Osteoblast (primary cell): Measurements from ENCODE around the gene CDH5. TPM values are rescaled to one million over a fixed set of nuclear protein-coding genes. Genes with fewer than 3 reads are reported as not detected.

ENCODE experiments used
- DNase-seq: peaks from one replicate; pipeline ENCODE4 v3.0.0; 2011; ENCODE audit warnings: low spot score, mixed read lengths; ENCODE audit not compliant: insufficient read length; ENCODE audit errors: missing footprints
- H2AFZ ChIP-seq: 2 replicates; pipeline ENCODE4 v1.6.0; 2011; ENCODE audit warnings: mild to moderate bottlenecking, low read length
- H3K27ac ChIP-seq: 2 replicates; pipeline ENCODE4 v1.5.1; 2011; ENCODE audit warnings: mild to moderate bottlenecking, low read depth, low read length, moderate library complexity
- H3K27me3 ChIP-seq: 2 replicates; pipeline ENCODE4 v1.6.0; 2012; ENCODE audit warnings: mild to moderate bottlenecking, control low read depth, inconsistent platforms, low read length, moderate library complexity; ENCODE audit not compliant: insufficient read depth
- H3K36me3 ChIP-seq: 2 replicates; pipeline ENCODE4 v1.5.1; 2011; ENCODE audit warnings: mild to moderate bottlenecking, low read length, control low read depth, moderate library complexity; ENCODE audit not compliant: insufficient read depth
- H3K4me1 ChIP-seq: 2 replicates; pipeline ENCODE4 v1.5.1; 2011; ENCODE audit warnings: mild to moderate bottlenecking, low read length, control low read depth, moderate library complexity; ENCODE audit not compliant: insufficient read depth
- H3K4me2 ChIP-seq: 2 replicates; pipeline ENCODE4 v1.6.0; 2011; ENCODE audit warnings: mild to moderate bottlenecking, low read length; ENCODE audit not compliant: insufficient read depth
- H3K4me3 ChIP-seq: fragments of 200-600 bp; sonication (generic); 3 replicates; pipeline ENCODE4 v1.5.1; 2012; ENCODE audit warnings: mild to moderate bottlenecking, low read length, inconsistent platforms; ENCODE audit not compliant: insufficient read depth
- H3K79me2 ChIP-seq: 2 replicates; pipeline ENCODE4 v1.6.0; 2012; ENCODE audit warnings: mild to moderate bottlenecking, low read length, control low read depth, inconsistent platforms; ENCODE audit not compliant: insufficient read depth
- H3K9me3 ChIP-seq: 2 replicates; pipeline ENCODE4 v1.5.1; 2011; ENCODE audit warnings: low read depth, low read length, control low read depth
- H4K20me1 ChIP-seq: 2 replicates; pipeline ENCODE4 v1.6.0; 2012; ENCODE audit warnings: mild to moderate bottlenecking, low read length, control low read depth; ENCODE audit not compliant: insufficient read depth
- CTCF ChIP-seq: IDR thresholded peaks from 2 replicates; pipeline ENCODE4 v1.5.1; 2011; ENCODE audit warnings: mild to moderate bottlenecking, low read depth, low read length, moderate library complexity; ENCODE audit errors: extremely low read depth
- total RNA-seq: library from RNA; depleted of rRNA; stranded (reverse); fragments of >200 nt; gene quantifications from 2 replicates; pipeline ENCODE4 v1.2.3, GENCODE V29; 2012

The CDH5 gene
- total RNA-seq, 1 donor = 0.72 TPM

- H3K79me2 ChIP-seq = no peaks in the 10 kb centered on the region
- H3K9me3 ChIP-seq = no peaks in the 10 kb centered on the region
- H4K20me1 ChIP-seq = no peaks in the 10 kb centered on the region
- no peak overlapping the region for H3K27ac ChIP-seq
- H3K4me3 ChIP-seq = no peak overlapping the region
- H3K27me3 ChIP-seq = no peaks in the 10 kb centered on the region
- H3K36me3 ChIP-seq = no peaks in the 10 kb centered on the region
- H3K4me1 ChIP-seq = peaks cover 14% of the 10 kb centered on the region
- H2AFZ ChIP-seq = no peak overlapping the region
- no peak for DNase-seq
- no peak overlapping the region for H3K4me2 ChIP-seq
- TF ChIP-seq CTCF = no peak
Observed at GRCh38 chr16:66377324-66377723, 10.8 kb downstream of the CDH5 start.

GRCh38 chr16:66378741-66379570 lies 12.5 kb downstream of the CDH5 start:
- H3K9me3 ChIP-seq = no peaks in the 10 kb centered on the region
- H3K4me3 ChIP-seq = no peak overlapping the region
- no peaks in the 10 kb centered on the region for H4K20me1 ChIP-seq
- no peak overlapping the region for H2AFZ ChIP-seq
- H3K4me2 ChIP-seq = no peak overlapping the region
- H3K27ac ChIP-seq = no peak overlapping the region
- H3K4me1 ChIP-seq = peaks cover 26% of the 10 kb centered on the region
- TF ChIP-seq CTCF = no peak
- no peaks in the 10 kb centered on the region for H3K27me3 ChIP-seq
- H3K36me3 ChIP-seq = no peaks in the 10 kb centered on the region
- H3K79me2 ChIP-seq = no peaks in the 10 kb centered on the region
- DNase-seq = no peak

- H3K9me3 ChIP-seq = no peaks in the 10 kb centered on the region
- DNase-seq = no peak
- H3K4me2 ChIP-seq = no peak overlapping the region
- H3K36me3 ChIP-seq = no peaks in the 10 kb centered on the region
- H3K27ac ChIP-seq = no peak overlapping the region
- no peak for TF ChIP-seq CTCF
- peaks cover 26% of the 10 kb centered on the region for H3K4me1 ChIP-seq
- H3K79me2 ChIP-seq = no peaks in the 10 kb centered on the region
- no peak overlapping the region for H2AFZ ChIP-seq
- no peaks in the 10 kb centered on the region for H3K27me3 ChIP-seq
- no peaks in the 10 kb centered on the region for H4K20me1 ChIP-seq
- no peak overlapping the region for H3K4me3 ChIP-seq
Observed at GRCh38 chr16:66379571-66379941, 13.1 kb downstream of the CDH5 start.

- no peaks in the 10 kb centered on the region for H3K9me3 ChIP-seq
- no peaks in the 10 kb centered on the region for H4K20me1 ChIP-seq
- TF ChIP-seq CTCF = no peak
- no peak for DNase-seq
- no peaks in the 10 kb centered on the region for H3K27me3 ChIP-seq
- no peaks in the 10 kb centered on the region for H3K79me2 ChIP-seq
- no peaks in the 10 kb centered on the region for H3K36me3 ChIP-seq
- no peak overlapping the region for H3K4me2 ChIP-seq
- no peak overlapping the region for H2AFZ ChIP-seq
- peaks cover 26% of the 10 kb centered on the region for H3K4me1 ChIP-seq
- H3K27ac ChIP-seq = no peak overlapping the region
- H3K4me3 ChIP-seq = no peak overlapping the region
Observed at GRCh38 chr16:66380421-66380820, 13.9 kb downstream of the CDH5 start.
